Hepatocyte (in vitro differentiated cells): ENCODE measurements around the gene DIAPH1. TPM values are rescaled to one million over a fixed set of nuclear protein-coding genes. Genes with fewer than 3 reads are reported as not detected.

ENCODE experiments used
- DNase-seq: peaks from one replicate; pipeline ENCODE4 v3.0.0-alpha.2; 2016; ENCODE audit warnings: low spot score
- H2AFZ ChIP-seq: fragments of 200-600 bp; sonication (generic); 2 replicates; pipeline ENCODE4 v1.6.0; 2016; ENCODE audit warnings: antibody characterized with exemption, mild to moderate bottlenecking
- H3K27ac ChIP-seq: fragments of 200-600 bp; sonication (generic); 2 replicates; pipeline ENCODE4 v1.5.1; 2016; ENCODE audit warnings: mild to moderate bottlenecking
- H3K27me3 ChIP-seq: fragments of 200-600 bp; sonication (generic); 2 replicates; pipeline ENCODE4 v1.6.1; 2016
- H3K36me3 ChIP-seq: fragments of 200-600 bp; sonication (generic); replicated peaks from 2 replicates; pipeline ENCODE4 v1.5.1; 2016; ENCODE audit warnings: low read depth; ENCODE audit not compliant: insufficient read depth
- H3K4me1 ChIP-seq: fragments of 200-600 bp; sonication (generic); 2 replicates; pipeline ENCODE4 v1.5.1; 2016; ENCODE audit warnings: mild to moderate bottlenecking, moderate library complexity; ENCODE audit not compliant: insufficient read depth
- H3K4me2 ChIP-seq: fragments of 200-600 bp; sonication (generic); 2 replicates; pipeline ENCODE4 v1.6.0; 2016
- H3K4me3 ChIP-seq: fragments of 200-600 bp; sonication (generic); 2 replicates; pipeline ENCODE4 v1.5.1; 2016; ENCODE audit warnings: mild to moderate bottlenecking
- H3K79me2 ChIP-seq: fragments of 200-600 bp; sonication (generic); 2 replicates; pipeline ENCODE4 v1.6.0; 2017; ENCODE audit warnings: mild to moderate bottlenecking
- H3K9me2 ChIP-seq: fragments of 200-600 bp; sonication (generic); replicated peaks from 2 replicates; pipeline ENCODE4 v1.6.0; 2017; ENCODE audit warnings: mild to moderate bottlenecking; ENCODE audit not compliant: insufficient read depth
- H3K9me3 ChIP-seq: fragments of 200-600 bp; sonication (generic); 2 replicates; pipeline ENCODE4 v1.5.1; 2016; ENCODE audit warnings: low read depth, mild to moderate bottlenecking
- H4K20me1 ChIP-seq: fragments of 200-600 bp; sonication (generic); 2 replicates; pipeline ENCODE4 v1.6.0; 2016; ENCODE audit warnings: mild to moderate bottlenecking; ENCODE audit not compliant: insufficient read depth, poor library complexity, severe bottlenecking
- EZH2 ChIP-seq: fragments of 200-600 bp; sonication (generic); IDR thresholded peaks from 2 replicates; pipeline ENCODE4 v1.6.1; 2016; ENCODE audit warnings: antibody characterized with exemption, mild to moderate bottlenecking, borderline replicate concordance
- EZH2phosphoT487 ChIP-seq: fragments of 200-600 bp; sonication (generic); IDR thresholded peaks from one replicate; pipeline ENCODE4 v1.6.1; 2018; ENCODE audit warnings: antibody characterized with exemption, mild to moderate bottlenecking, low read depth, moderate library complexity; ENCODE audit not compliant: unreplicated experiment, severe bottlenecking
- WGBS: methylation state at CpG from one replicate; pipeline ENCODE4 v1.1.6; 2016; ENCODE audit warnings: low lambda C conversion rate; ENCODE audit errors: missing lambda C conversion rate; 5-methylcytosine and 5-hydroxymethylcytosine counted together
- polyA plus RNA-seq: library from polyadenylated mRNA; unstranded; fragments of >200 nt; fragmentation: Nextera tagmentation; extraction: Ambion mirVana; gene quantifications from 2 replicates; pipeline ENCODE4 v1.2.1, GENCODE V29; 2016
- total RNA-seq: library from RNA; depleted of rRNA; stranded (reverse); fragments of >200 nt; gene quantifications from 2 replicates; pipeline ENCODE4 v1.2.3, GENCODE V29; 2014
- TF ChIP-seq, protein P1 (sequence below): fragments of 200-600 bp; sonication (generic); IDR thresholded peaks from 2 replicates; pipeline ENCODE4 v1.5.1; 2016; ENCODE audit warnings: antibody characterized with exemption, mild to moderate bottlenecking; ENCODE audit not compliant: poor library complexity

Gene DIAPH1
- total and polyA plus RNA-seq, 2 experiments from 2014 or later = 56.6 to 62.4 TPM

DNA sequence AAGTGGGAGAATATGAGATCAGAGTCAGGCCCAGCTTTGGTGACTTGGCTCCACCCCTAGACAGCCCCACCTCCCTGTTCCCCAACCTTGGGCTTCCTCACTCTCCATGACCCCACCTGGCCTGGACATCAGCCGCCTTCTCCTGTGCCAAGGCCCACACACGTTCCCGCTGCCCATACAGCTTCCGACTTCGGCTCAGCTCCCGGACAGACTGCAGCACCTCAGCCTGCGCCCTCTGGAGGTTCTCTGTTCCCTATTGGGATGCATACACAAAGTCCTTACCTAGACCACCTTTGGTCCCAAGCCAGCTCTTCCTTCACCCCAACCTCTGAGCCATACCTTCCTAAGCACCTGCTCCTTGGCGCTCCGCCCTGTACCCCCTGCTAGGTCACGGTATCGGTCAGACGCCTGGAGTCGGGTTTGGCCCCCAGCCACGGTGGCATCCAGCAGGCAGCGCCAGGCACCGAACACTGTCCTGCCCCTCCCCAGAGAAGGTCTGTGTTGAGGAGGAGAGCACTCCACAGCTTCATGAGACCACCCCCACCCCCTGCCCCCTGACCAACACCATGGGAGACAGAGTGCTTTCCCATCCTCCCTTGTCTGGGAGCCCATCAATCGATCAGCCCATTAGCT is 30.4 kb upstream of the DIAPH1 start:
- Histone ChIP-seq H3K9me3 (no peaks in the 10 kb centered on the region), H3K36me3 (no peaks in the 10 kb centered on the region), H3K9me2 (no peaks in the 10 kb centered on the region), H3K79me2 (no peaks in the 10 kb centered on the region), H4K20me1 (no peaks in the 10 kb centered on the region), H3K27me3 (no peaks in the 10 kb centered on the region), H2AFZ (no peak overlapping the region), H3K4me1 (peaks cover 5% of the 10 kb centered on the region), H3K4me2 (no peak overlapping the region), H3K27ac (no peak overlapping the region), H3K4me3 (no peak overlapping the region)
- TF ChIP-seq, protein P1, sequence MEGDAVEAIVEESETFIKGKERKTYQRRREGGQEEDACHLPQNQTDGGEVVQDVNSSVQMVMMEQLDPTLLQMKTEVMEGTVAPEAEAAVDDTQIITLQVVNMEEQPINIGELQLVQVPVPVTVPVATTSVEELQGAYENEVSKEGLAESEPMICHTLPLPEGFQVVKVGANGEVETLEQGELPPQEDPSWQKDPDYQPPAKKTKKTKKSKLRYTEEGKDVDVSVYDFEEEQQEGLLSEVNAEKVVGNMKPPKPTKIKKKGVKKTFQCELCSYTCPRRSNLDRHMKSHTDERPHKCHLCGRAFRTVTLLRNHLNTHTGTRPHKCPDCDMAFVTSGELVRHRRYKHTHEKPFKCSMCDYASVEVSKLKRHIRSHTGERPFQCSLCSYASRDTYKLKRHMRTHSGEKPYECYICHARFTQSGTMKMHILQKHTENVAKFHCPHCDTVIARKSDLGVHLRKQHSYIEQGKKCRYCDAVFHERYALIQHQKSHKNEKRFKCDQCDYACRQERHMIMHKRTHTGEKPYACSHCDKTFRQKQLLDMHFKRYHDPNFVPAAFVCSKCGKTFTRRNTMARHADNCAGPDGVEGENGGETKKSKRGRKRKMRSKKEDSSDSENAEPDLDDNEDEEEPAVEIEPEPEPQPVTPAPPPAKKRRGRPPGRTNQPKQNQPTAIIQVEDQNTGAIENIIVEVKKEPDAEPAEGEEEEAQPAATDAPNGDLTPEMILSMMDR = no peak
- TF ChIP-seq EZH2phosphoT487 = no peak
- no peak for TF ChIP-seq EZH2
- 95% methylated on average over 17 of the region's 17 CpGs for WGBS
- DNase-seq = no peak

DNA sequence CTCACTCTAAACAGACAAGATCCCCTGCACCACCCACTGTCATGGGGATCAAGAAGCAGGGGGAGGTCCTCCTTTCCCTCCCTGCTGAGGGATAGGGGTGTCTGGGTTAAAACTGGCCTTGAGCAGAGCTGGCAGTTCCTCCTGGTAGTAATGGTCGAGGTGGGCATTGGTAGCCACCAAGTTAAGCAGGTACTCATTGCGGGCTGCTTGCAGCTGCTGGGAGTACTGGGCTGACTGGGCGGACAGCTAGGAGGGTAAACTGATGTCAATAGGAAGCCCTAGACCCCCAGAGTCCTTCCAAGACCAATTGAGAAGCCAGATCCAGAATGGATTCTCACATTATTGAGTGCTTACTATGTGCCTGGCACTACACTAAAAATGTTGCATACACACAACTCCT is 29.1 kb upstream of the DIAPH1 start:
- Histone ChIP-seq H3K27ac (no peak overlapping the region), H3K4me1 (peaks cover 5% of the 10 kb centered on the region), H3K27me3 (no peaks in the 10 kb centered on the region), H4K20me1 (no peaks in the 10 kb centered on the region), H3K4me3 (no peak overlapping the region), H3K9me2 (no peaks in the 10 kb centered on the region), H2AFZ (no peak overlapping the region), H3K4me2 (no peak overlapping the region), H3K79me2 (no peaks in the 10 kb centered on the region), H3K9me3 (no peaks in the 10 kb centered on the region), H3K36me3 (no peaks in the 10 kb centered on the region)
- TF ChIP-seq, protein P1 = no peak
- 89% methylated on average over 3 of the region's 3 CpGs for WGBS
- no peak for DNase-seq

DNA sequence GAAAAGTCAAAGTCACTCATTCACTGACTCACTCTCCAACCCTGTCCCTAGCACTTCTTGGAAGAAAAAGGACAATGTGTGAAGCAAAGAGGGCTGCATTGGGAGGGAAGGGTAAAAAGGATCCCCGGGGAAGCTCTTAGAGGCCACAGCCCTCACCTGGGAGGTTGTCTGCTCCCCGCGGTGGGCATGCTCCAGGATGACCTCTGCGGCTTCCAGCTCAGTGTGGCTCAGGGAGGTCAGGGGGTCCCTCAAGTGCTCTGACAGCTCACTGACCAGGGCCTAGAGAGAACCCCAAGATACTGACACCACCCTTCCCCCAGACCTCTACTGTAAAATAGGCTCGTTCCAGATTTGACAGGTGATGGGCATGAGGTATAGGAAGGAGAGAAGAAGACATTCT is 28.4 kb upstream of the DIAPH1 start:
- no peak overlapping the region for H2AFZ ChIP-seq
- peaks cover 5% of the 10 kb centered on the region for H3K4me1 ChIP-seq
- TF ChIP-seq EZH2phosphoT487 = no peak
- TF ChIP-seq, protein P1 = no peak
- no peak overlapping the region for H3K4me2 ChIP-seq
- no peak overlapping the region for H3K27ac ChIP-seq
- H3K36me3 ChIP-seq = no peaks in the 10 kb centered on the region
- no peaks in the 10 kb centered on the region for H4K20me1 ChIP-seq
- H3K9me3 ChIP-seq = no peaks in the 10 kb centered on the region
- H3K9me2 ChIP-seq = no peaks in the 10 kb centered on the region
- DNase-seq = no peak
- no peaks in the 10 kb centered on the region for H3K79me2 ChIP-seq
- WGBS = 97% methylated on average over 5 of the region's 5 CpGs
- H3K27me3 ChIP-seq = no peaks in the 10 kb centered on the region
- no peak overlapping the region for H3K4me3 ChIP-seq

DNA sequence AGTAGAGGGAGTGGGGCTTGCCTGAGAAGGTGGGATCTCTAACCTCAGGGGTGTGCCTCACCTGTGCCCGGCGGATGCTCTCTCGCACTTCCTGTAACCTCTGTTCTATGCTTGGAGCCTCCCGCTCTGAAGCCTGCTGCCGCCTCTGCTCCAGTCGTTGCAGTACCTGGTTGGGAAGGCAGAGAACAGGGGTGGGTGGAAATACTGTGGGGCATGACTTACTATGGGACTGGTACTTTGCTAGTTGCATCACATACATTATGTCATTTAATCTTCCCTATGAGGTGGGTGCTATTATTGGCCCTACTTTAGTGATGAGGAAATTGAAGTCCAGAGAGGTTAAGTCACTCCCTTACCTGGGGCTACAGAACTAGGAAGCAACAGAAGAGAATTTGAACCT is 27.2 kb upstream of the DIAPH1 start:
- no peaks in the 10 kb centered on the region for H4K20me1 ChIP-seq
- H3K9me3 ChIP-seq = no peaks in the 10 kb centered on the region
- H3K36me3 ChIP-seq = no peaks in the 10 kb centered on the region
- no peak overlapping the region for H3K4me2 ChIP-seq
- no peak for DNase-seq
- no peaks in the 10 kb centered on the region for H3K79me2 ChIP-seq
- 88% methylated on average over 6 of the region's 6 CpGs for WGBS
- H3K27ac ChIP-seq = no peak overlapping the region
- no peak overlapping the region for H2AFZ ChIP-seq
- H3K4me1 ChIP-seq = no peaks in the 10 kb centered on the region
- no peaks in the 10 kb centered on the region for H3K9me2 ChIP-seq
- H3K4me3 ChIP-seq = no peak overlapping the region
- TF ChIP-seq, protein P1 = no peak
- no peak for TF ChIP-seq EZH2phosphoT487
- no peak for TF ChIP-seq EZH2
- H3K27me3 ChIP-seq = no peaks in the 10 kb centered on the region
